Activated CD8-positive, alpha-beta T cell treated with anti-CD3 and anti-CD28 coated beads for 36 hours (primary cell): ENCODE measurements around the gene BLNK. TPM values are rescaled to one million over a fixed set of nuclear protein-coding genes. Genes with fewer than 3 reads are reported as not detected.

Experiments
- ATAC-seq: fragments of 200-7000 bp; cut with Tn5 transposase; one replicate; pipeline ENCODE4 v1.10.0; 2021; ENCODE audit warnings: mild to moderate bottlenecking, moderate library complexity
- CTCF ChIA-PET: fragments of 350-600 bp; sonication (Branson Sonifier 250); formaldehyde crosslinking; loops from one replicate; lab custom pipeline; 2021; ENCODE audit warnings: antibody characterized with exemption; lab: Charles Lee
- POLR2A ChIA-PET: fragments of 350-600 bp; sonication (Branson Sonifier 250); formaldehyde crosslinking; loops from one replicate; lab custom pipeline; 2021; ENCODE audit warnings: antibody characterized with exemption; lab: Charles Lee
- DNase-seq: peaks from one replicate; pipeline ENCODE4 v3.0.0-alpha.2; 2020
- H3K27ac Mint-ChIP-seq: one replicate; pipeline ENCODE4 v1.8.0; 2021; ENCODE audit warnings: mild to moderate bottlenecking, mixed read lengths
- H3K27me3 Mint-ChIP-seq: one replicate; pipeline ENCODE4 v1.8.0; 2021; ENCODE audit warnings: mixed read lengths
- H3K36me3 Mint-ChIP-seq: one replicate; pipeline ENCODE4 v1.8.0; 2021; ENCODE audit warnings: low read depth, mixed read lengths
- H3K4me1 Mint-ChIP-seq: one replicate; pipeline ENCODE4 v1.8.0; 2021; ENCODE audit warnings: low read depth, mixed read lengths
- H3K4me3 Mint-ChIP-seq: one replicate; pipeline ENCODE4 v1.8.0; 2021; ENCODE audit warnings: mild to moderate bottlenecking, moderate library complexity, mixed read lengths
- H3K9me3 Mint-ChIP-seq: one replicate; pipeline ENCODE4 v1.8.0; 2021; ENCODE audit warnings: mixed read lengths
- intact Hi-C: fragments of 100-400 bp; cut with micrococcal nuclease; formaldehyde crosslinking; loops from one replicate; pipeline ENCODE4 v1.10.0; 2022
- total RNA-seq, 2 experiments: library from RNA; stranded (reverse); gene quantifications; one replicate each; pipeline ENCODE4 v1.2.3, GENCODE V29; 2021
- TF ChIP-seq, protein P1 (sequence below): fragments of 200-600 bp; IDR thresholded peaks from one replicate; pipeline ENCODE4 v1.8.0; 2022; ENCODE audit warnings: antibody characterized with exemption, mild to moderate bottlenecking

Gene BLNK
- total RNA-seq, 2 experiments from 2014 or later: 0.16 TPM; not detected in 1

GRCh38 chr10:96216775-96217174 lies 54.6 kb downstream of the BLNK start:
- ChIA-PET CTCF (interaction anchor here (1.1 kb wide), 1 partner anchor 13 kb away, joined by 3 read pairs; no protein-coding TSS in a partner anchor), POLR2A (no interaction called here)
- no peak for DNase-seq
- no peak for ATAC-seq
- intact Hi-C loops: no loop called here
- Mint-ChIP-seq H3K4me3 (no peak overlapping the region), H3K9me3 (no peaks in the 10 kb centered on the region), H3K27ac (no peak overlapping the region), H3K4me1 (no peaks in the 10 kb centered on the region), H3K27me3 (peaks cover 2% of the 10 kb centered on the region), H3K36me3 (no peaks in the 10 kb centered on the region)
- TF ChIP-seq, protein P1, sequence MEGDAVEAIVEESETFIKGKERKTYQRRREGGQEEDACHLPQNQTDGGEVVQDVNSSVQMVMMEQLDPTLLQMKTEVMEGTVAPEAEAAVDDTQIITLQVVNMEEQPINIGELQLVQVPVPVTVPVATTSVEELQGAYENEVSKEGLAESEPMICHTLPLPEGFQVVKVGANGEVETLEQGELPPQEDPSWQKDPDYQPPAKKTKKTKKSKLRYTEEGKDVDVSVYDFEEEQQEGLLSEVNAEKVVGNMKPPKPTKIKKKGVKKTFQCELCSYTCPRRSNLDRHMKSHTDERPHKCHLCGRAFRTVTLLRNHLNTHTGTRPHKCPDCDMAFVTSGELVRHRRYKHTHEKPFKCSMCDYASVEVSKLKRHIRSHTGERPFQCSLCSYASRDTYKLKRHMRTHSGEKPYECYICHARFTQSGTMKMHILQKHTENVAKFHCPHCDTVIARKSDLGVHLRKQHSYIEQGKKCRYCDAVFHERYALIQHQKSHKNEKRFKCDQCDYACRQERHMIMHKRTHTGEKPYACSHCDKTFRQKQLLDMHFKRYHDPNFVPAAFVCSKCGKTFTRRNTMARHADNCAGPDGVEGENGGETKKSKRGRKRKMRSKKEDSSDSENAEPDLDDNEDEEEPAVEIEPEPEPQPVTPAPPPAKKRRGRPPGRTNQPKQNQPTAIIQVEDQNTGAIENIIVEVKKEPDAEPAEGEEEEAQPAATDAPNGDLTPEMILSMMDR: no peak

DNA sequence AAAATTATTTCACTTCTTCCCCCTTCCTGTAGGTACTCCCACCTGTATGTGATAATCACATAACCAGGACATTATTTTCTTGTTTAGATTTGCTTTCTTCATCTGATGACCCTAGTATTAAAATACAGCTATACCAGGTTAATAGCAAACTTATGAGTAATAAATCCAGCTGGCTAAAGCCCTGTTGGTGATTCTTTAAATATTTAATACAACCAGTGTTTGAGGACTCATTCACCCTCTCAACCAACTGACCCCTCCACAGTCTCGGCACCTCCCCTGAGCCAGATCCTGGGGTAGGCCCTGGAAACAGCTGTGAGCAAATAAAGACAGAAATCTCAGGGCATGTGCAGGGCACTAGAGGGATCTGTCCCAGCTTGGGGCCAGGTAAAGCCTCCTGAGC lies 58.5 kb downstream of the BLNK start:
- ChIA-PET CTCF (interaction anchor here (1.7 to 2.0 kb wide), 2 partner anchors 10 to 16 kb away, joined by 3 to 15 read pairs; no protein-coding TSS in a partner anchor), POLR2A (no interaction called here)
- peaks cover 4% of the 10 kb centered on the region for H3K27me3 Mint-ChIP-seq
- ATAC-seq (no peak), DNase-seq (no peak)
- no peaks in the 10 kb centered on the region for H3K9me3 Mint-ChIP-seq
- H3K27ac Mint-ChIP-seq: no peak overlapping the region
- TF ChIP-seq, protein P1: no peak
- H3K4me3 Mint-ChIP-seq: no peak overlapping the region
- H3K36me3 Mint-ChIP-seq: no peaks in the 10 kb centered on the region
- intact Hi-C loops: no loop called here
- no peaks in the 10 kb centered on the region for H3K4me1 Mint-ChIP-seq

DNA sequence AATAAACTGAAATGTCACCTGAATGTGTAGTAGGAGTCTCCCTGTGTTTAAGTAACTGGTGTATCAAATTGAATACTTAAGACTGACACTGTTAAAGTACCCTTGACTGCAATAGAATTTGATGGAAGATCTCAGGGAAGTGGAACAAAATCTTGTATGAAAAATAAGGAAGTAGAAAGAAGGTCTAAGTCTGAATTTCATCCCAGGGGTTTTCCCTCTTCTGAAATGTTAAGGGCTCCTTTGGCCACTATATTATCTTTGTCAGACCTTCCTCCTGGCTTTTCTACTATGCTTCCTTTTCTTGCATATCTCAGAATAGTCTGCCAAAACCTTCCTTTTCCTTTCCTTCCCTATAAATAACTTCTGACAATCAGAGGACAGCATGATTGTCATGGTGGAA lies 59.6 kb downstream of the BLNK start:
- ATAC-seq (no peak), DNase-seq (no peak)
- TF ChIP-seq, protein P1: no peak
- no peaks in the 10 kb centered on the region for H3K36me3 Mint-ChIP-seq
- H3K27ac Mint-ChIP-seq: no peak overlapping the region
- peaks cover 4% of the 10 kb centered on the region for H3K27me3 Mint-ChIP-seq
- H3K9me3 Mint-ChIP-seq: no peaks in the 10 kb centered on the region
- no peaks in the 10 kb centered on the region for H3K4me1 Mint-ChIP-seq
- H3K4me3 Mint-ChIP-seq: no peak overlapping the region
- ChIA-PET POLR2A (interaction anchor here (0.6 kb wide), 1 partner anchor 200 kb away, joined by 3 read pairs; no protein-coding TSS in a partner anchor), CTCF (no interaction called here)
- intact Hi-C loops: no loop called here

GRCh38 chr10:96208946-96209345 lies 62.4 kb downstream of the BLNK start:
- intact Hi-C loops: no loop called here
- ATAC-seq (no peak), DNase-seq (no peak)
- H3K27me3 Mint-ChIP-seq: peaks cover 3% of the 10 kb centered on the region
- no peak overlapping the region for H3K4me3 Mint-ChIP-seq
- POLR2A ChIA-PET: no interaction called here
- TF ChIP-seq, protein P1: no peak
- CTCF ChIA-PET: interaction anchor here (0.9 to 3.4 kb wide), 3 partner anchors 13 to 192 kb away, joined by 3 to 10 read pairs (median 6); no protein-coding TSS in a partner anchor
- no peak overlapping the region for H3K27ac Mint-ChIP-seq
- no peaks in the 10 kb centered on the region for H3K4me1 Mint-ChIP-seq
- no peaks in the 10 kb centered on the region for H3K9me3 Mint-ChIP-seq
- no peaks in the 10 kb centered on the region for H3K36me3 Mint-ChIP-seq

DNA sequence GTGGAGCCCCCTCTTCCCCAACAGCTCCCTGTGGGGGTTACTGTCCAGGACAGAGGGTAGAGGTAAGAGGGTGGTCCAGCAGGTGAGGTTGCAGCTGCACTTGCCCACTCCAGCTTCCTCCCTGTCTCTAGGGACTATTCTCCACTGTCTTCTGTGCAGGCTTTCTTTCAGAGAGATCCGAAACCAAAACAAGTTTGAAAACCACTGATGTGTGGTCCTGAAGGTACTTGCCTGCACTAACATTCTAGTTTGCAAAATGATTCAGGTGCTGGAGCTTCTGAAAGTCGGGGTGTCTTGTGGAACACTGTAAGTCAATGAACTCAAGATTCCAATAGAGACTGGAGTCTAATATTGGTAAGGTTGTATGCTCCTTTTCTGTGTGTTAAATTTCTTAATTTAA lies 63.1 kb downstream of the BLNK start:
- DNase-seq (no peak), ATAC-seq (no peak)
- intact Hi-C loops: no loop called here
- peaks cover 2% of the 10 kb centered on the region for H3K27me3 Mint-ChIP-seq
- ChIA-PET CTCF (interaction anchor here (0.9 to 3.4 kb wide), 3 partner anchors 14 to 192 kb away, joined by 3 to 10 read pairs (median 6); no protein-coding TSS in a partner anchor), POLR2A (no interaction called here)
- H3K36me3 Mint-ChIP-seq: no peaks in the 10 kb centered on the region
- no peak overlapping the region for H3K27ac Mint-ChIP-seq
- no peaks in the 10 kb centered on the region for H3K9me3 Mint-ChIP-seq
- no peaks in the 10 kb centered on the region for H3K4me1 Mint-ChIP-seq
- no peak overlapping the region for H3K4me3 Mint-ChIP-seq
- TF ChIP-seq, protein P1: no peak
